ENCODE data around the gene GATC. TPM values are rescaled to one million over a fixed set of nuclear protein-coding genes. Genes with fewer than 3 reads are reported as not detected.

GATC gene
- total RNA-seq, 4 donors from 2014 or later = 18.6 to 37.1 (median 27.3) TPM

- Histone ChIP-seq H3K36me3 (peaks cover 0 to 50% (median 0%) of the 10 kb centered on the region in 3 donors), H3K9me3 (no peaks in the 10 kb centered on the region), H3K27me3 (no peaks in the 10 kb centered on the region), H3K27ac (no peak overlapping the region), H3K4me1 (peaks cover 0 to 12% (median 0%) of the 10 kb centered on the region in 4 donors), H3K4me3 (no peak overlapping the region)
- DNase-seq = no peak
- no peak for TF ChIP-seq POLR2A (IDR thresholded peaks at IDR 0.05)
- no peak for TF ChIP-seq CTCF (IDR thresholded peaks at IDR 0.05)
Observed at GRCh38 chr12:120465756-120466155, 19.5 kb downstream of the GATC start.

- no peaks in the 10 kb centered on the region for H3K27me3 ChIP-seq
Observed at GRCh38 chr12:120466560-120467315, 20.5 kb downstream of the GATC start.

GRCh38 chr12:120467439-120467838 lies 21.2 kb downstream of the GATC start:
- Histone ChIP-seq H3K27ac (no peak overlapping the region), H3K4me3 (no peak overlapping the region), H3K4me1 (peaks cover 0 to 17% (median 0%) of the 10 kb centered on the region in 4 donors), H3K27me3 (no peaks in the 10 kb centered on the region), H3K9me3 (no peaks in the 10 kb centered on the region), H3K36me3 (peaks cover 0 to 34% (median 0%) of the 10 kb centered on the region in 3 donors)
- DNase-seq = no peak
- TF ChIP-seq POLR2A (IDR thresholded peaks at IDR 0.05) = no peak
- no peak for TF ChIP-seq CTCF (IDR thresholded peaks at IDR 0.05)

More at GRCh38 chr12:120466560-120467315, 20.5 kb downstream of the GATC start:
- Histone ChIP-seq H3K4me3 (no peak overlapping the region), H3K4me1 (peaks cover 0 to 17% (median 0%) of the 10 kb centered on the region in 4 donors), H3K9me3 (no peaks in the 10 kb centered on the region), H3K27ac (no peak overlapping the region), H3K36me3 (peaks cover 0 to 41% (median 0%) of the 10 kb centered on the region in 3 donors)
- TF ChIP-seq CTCF (IDR thresholded peaks at IDR 0.05) (peak in 5 of 6 experiments; percentile 14 to 38 (median 34)), POLR2A (IDR thresholded peaks at IDR 0.05) (no peak)
- DNase-seq = peak in 2 of 3 donors; percentile 24 to 57

GRCh38 chr12:120468325-120468820 lies 22.1 kb downstream of the GATC start:
- peaks cover 0 to 17% (median 0%) of the 10 kb centered on the region in 4 donors for H3K4me1 ChIP-seq
- H3K27me3 ChIP-seq = no peaks in the 10 kb centered on the region
- peak; percentile 42 to 53 (median 53) for DNase-seq
- TF ChIP-seq POLR2A (IDR thresholded peaks at IDR 0.05) = no peak
- TF ChIP-seq CTCF (IDR thresholded peaks at IDR 0.05) = no peak
- H3K27ac ChIP-seq = peak overlapping the region; percentile 93 to 96 (median 94)
- peak overlapping the region; percentile 92 to 94 (median 94) for H3K4me3 ChIP-seq
- no peaks in the 10 kb centered on the region for H3K9me3 ChIP-seq
- H3K36me3 ChIP-seq = peaks cover 0 to 24% (median 0%) of the 10 kb centered on the region in 3 donors

- DNase-seq = peak; percentile 56 to 71 (median 58)
- peak overlapping the region; percentile 92 to 94 (median 94) for H3K4me3 ChIP-seq
- no peaks in the 10 kb centered on the region for H3K27me3 ChIP-seq
- H3K9me3 ChIP-seq = no peaks in the 10 kb centered on the region
- H3K4me1 ChIP-seq = peaks cover 0 to 17% (median 0%) of the 10 kb centered on the region in 4 donors
- TF ChIP-seq POLR2A (IDR thresholded peaks at IDR 0.05) (no peak), CTCF (IDR thresholded peaks at IDR 0.05) (no peak)
- H3K36me3 ChIP-seq = peaks cover 0 to 19% (median 0%) of the 10 kb centered on the region in 3 donors
- H3K27ac ChIP-seq = peak overlapping the region; percentile 93 to 96 (median 94)
Observed at GRCh38 chr12:120468821-120469449, 22.7 kb downstream of the GATC start.

Data from Peyer's patch (tissue), 4 donors.